Suprapubic skin (tissue), 4 donors: ENCODE results near the gene GTPBP6.

Experiments
- POLR2A ChIP-seq, 2 donors: fragments of 450-650 bp; IDR thresholded peaks; one replicate each; pipeline ENCODE4 v1.6.1; 2017; ENCODE audit warnings: antibody characterized with exemption in 2 of 2, mild to moderate bottlenecking in 2 of 2, moderate library complexity in 2 of 2
- POLR2AphosphoS5 ChIP-seq, 3 donors: sonication (generic); formaldehyde crosslinking; IDR thresholded peaks; one replicate each; pipeline ENCODE4 v1.6.1; 2017; ENCODE audit warnings: antibody characterized with exemption in 3 of 3

DNA sequence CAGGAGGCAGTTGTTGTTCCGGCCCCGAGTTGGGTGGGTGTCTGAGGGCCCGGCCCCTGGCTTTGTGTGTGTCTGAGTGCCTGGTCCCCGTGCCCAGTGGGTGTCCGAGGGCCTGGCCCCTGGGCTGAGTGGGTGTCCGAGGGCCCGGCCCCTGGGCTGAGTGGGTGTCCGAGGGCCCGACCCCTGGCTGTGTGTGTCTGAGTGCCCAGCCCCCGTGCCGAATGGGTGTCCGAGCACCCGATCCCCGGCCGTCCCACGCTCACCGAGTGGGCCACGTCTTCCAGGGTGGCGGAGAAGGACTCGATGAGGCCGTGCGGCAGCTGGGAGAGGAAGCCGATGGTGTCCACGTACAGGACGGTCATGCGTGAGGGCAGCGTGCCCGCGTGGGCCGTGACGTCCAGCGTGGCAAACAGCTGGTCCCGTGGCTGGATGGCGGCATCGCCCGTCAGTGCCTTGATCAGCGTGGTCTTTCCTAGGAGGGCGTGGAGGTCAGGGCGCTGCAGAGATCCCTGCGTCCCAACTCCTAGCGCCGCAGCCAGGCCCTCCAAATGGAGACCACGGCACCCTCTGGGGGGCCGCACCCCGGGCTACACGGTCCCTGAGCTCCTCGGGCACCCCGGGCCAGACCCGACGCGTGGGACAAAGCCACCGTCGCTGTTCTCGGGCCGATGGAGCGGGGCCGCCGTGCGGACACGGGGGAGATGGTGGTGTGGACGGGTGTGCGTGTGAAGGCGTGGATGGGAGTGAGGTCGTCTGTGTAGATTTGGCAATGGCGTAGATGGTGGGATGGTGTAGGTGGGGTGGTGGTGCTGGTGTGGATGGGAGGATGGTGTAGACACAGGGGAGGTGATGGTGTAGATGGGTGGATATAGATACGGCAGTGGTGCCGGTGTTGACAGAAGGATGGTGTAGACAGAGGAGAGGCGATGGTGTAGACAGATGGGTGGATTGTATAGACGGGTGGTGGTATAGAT, 7.2 kb downstream of the GTPBP6 start:
- TF ChIP-seq POLR2A (IDR thresholded peaks at IDR 0.05), result no peak
- no peak for TF ChIP-seq POLR2AphosphoS5 (IDR thresholded peaks at IDR 0.05)
